ENCODE data around the gene ABTB2.
"Not testable (repeated sequence)": the region's sequence is repeated elsewhere in the genome, so short reads cannot be mapped to it uniquely, and the experiment has no call there.

ABTB2 gene

DNA sequence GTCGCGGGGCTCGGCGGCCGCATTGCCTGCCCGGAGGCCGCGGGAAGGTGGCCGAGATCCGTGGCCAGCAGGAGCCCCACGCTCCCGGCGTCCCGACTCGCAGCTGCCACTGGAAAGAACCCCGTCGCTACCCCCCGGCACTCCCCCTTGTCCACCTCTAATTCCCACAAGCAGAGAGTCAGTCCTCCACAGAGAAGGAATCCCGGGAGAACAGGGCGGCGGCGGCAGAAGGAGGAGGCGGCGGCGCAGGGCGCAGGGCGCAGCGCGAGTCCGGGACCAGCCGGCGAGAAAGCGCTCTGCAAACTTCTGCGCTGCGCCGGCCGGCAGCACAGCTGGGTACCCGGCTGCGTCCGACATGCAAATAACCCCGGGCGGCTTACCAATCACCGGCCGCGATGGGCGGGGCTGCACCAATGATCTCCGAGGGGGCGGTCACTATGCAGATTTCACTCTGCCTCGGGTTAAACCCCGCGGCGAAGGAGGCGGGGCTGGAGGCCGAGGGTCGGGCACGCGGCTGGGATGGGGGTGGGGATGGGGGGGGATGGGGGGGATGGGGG is at the start of gene ABTB2:
TSS of gene ABTB2 (minus strand) at position 310 of the 557 bp plus-strand sequence.
- DNase-seq (ENCODE audit: low read depth in 1 of 2, low spot score in 1 of 2): peak; percentile 97 to 99
- TF ChIP-seq JUND (IDR thresholded peaks at IDR 0.05; ENCODE audit: low read depth): no peak
- in situ Hi-C loops (cut with HindIII; ENCODE audit: low pct_unique_long_range_greater_than_20kb, low sequenced_read_pairs): no loop called here

DNA sequence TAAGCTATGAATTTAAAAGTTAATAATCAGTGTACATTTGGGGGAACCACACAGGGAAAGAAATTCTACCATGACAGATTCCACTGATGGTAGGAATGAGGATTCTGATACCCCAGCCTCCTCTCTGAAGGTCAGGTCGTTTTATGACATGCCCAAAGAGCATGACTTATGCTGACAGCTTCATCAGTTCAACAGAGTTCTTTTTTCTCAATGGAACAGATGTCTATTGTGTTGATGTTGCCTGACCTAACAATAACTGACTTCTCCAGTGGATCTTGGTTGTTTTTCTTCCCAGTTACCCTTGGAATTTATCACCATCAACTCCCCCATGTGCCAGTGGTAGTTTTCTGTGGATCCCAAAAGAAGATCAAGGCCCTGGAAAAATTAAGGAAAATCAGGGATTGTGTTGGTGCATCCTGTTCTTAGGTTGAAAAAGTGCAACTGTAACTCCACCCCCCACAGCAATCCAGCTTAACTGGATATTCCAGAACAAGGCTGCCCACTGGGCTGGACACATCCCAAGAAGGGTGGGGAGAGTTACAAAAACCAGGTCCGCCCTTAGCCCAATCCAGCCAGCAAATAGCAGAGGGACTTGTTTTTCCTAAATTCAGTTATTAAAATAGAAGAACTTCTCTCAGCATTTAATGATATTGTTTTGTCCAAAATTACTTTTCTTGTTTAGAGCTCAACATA is 49.5 kb upstream of the ABTB2 start:
- peak; percentile 38 to 93 for DNase-seq (ENCODE audit: low read depth in 1 of 2, low spot score in 1 of 2)
- in situ Hi-C loops (cut with HindIII; ENCODE audit: low pct_unique_long_range_greater_than_20kb, low sequenced_read_pairs): no loop called here
- no peak for TF ChIP-seq JUND (IDR thresholded peaks at IDR 0.05; ENCODE audit: low read depth)

DNA sequence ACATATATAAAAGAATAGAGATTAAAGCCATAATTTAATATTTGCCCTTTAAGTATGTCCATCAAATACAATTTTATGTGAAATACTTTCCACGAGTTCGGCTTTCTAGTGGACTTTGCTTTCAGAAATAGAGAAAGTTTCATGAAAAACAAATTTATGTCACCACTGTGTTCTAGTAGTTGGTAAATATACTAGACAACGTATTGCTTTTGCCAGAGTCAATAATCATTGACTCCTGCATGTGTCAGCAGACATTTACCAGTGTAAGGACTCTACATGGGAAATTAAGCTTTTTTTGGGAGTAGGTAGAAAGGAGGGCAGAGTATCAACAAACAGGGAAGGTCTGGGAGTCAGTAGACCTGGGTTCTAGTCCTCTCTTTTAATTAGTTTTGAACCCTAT is 48.6 kb upstream of the ABTB2 start:
- no peak for DNase-seq (ENCODE audit: low read depth in 1 of 2, low spot score in 1 of 2)
- no peak for TF ChIP-seq JUND (IDR thresholded peaks at IDR 0.05; ENCODE audit: low read depth)
- in situ Hi-C loops (cut with HindIII; ENCODE audit: low pct_unique_long_range_greater_than_20kb, low sequenced_read_pairs): no loop called here

GRCh38 chr11:34405079-34405858 is 47.5 kb upstream of the ABTB2 start:
- in situ Hi-C loops (cut with HindIII; ENCODE audit: low pct_unique_long_range_greater_than_20kb, low sequenced_read_pairs): no loop called here

GRCh38 chr11:34404280-34404679 is 46.5 kb upstream of the ABTB2 start:
- in situ Hi-C loops (cut with HindIII; ENCODE audit: low pct_unique_long_range_greater_than_20kb, low sequenced_read_pairs): no loop called here
- TF ChIP-seq JUND (IDR thresholded peaks at IDR 0.05; ENCODE audit: low read depth): no peak
- DNase-seq (ENCODE audit: low read depth in 1 of 2, low spot score in 1 of 2): no peak

More at GRCh38 chr11:34405079-34405858, 47.5 kb upstream of the ABTB2 start:
- no peak for DNase-seq (ENCODE audit: low read depth in 1 of 2, low spot score in 1 of 2)
- TF ChIP-seq JUND (IDR thresholded peaks at IDR 0.05; ENCODE audit: low read depth): no peak

DNA sequence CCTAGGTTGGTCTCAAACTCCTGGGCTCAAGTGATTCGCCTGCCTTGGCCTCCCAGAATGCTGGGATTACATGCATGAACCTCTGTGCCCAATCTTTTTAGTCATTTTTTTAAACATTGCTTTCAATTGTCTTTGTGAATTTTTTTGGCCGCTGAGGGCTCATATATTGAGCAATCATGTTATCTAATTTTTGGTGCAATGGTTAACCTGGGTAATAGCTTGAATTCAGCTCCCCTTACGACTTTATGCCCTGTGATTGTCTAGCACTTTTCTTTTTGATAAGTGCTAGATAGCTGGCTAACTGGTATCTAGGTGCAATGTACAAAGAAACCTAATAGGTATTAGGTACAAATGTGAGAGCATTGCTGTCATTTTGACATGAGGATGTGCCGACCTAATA is 45.6 kb upstream of the ABTB2 start:
- in situ Hi-C loops (cut with HindIII; ENCODE audit: low pct_unique_long_range_greater_than_20kb, low sequenced_read_pairs): no loop called here
- DNase-seq (ENCODE audit: low read depth in 1 of 2, low spot score in 1 of 2): no peak
- no peak for TF ChIP-seq JUND (IDR thresholded peaks at IDR 0.05; ENCODE audit: low read depth)

- in situ Hi-C loops (cut with HindIII; ENCODE audit: low pct_unique_long_range_greater_than_20kb, low sequenced_read_pairs): no loop called here
- no peak for TF ChIP-seq JUND (IDR thresholded peaks at IDR 0.05; ENCODE audit: low read depth)
- DNase-seq (ENCODE audit: low read depth in 1 of 2, low spot score in 1 of 2): no peak
Observed at GRCh38 chr11:34397811-34398210, 40.0 kb upstream of the ABTB2 start.

- no peak for DNase-seq (ENCODE audit: low read depth in 1 of 2, low spot score in 1 of 2)
- TF ChIP-seq JUND (IDR thresholded peaks at IDR 0.05; ENCODE audit: low read depth): no peak
- in situ Hi-C loops (cut with HindIII; ENCODE audit: low pct_unique_long_range_greater_than_20kb, low sequenced_read_pairs): no loop called here
Observed at GRCh38 chr11:34397120-34397519, 39.3 kb upstream of the ABTB2 start.

GRCh38 chr11:34395916-34396550 is 38.2 kb upstream of the ABTB2 start:
- in situ Hi-C loops (cut with HindIII; ENCODE audit: low pct_unique_long_range_greater_than_20kb, low sequenced_read_pairs): no loop called here
- peak; percentile 66 to 82 for DNase-seq (ENCODE audit: low read depth in 1 of 2, low spot score in 1 of 2)
- peak; percentile 37; the same call in 1 of the 2 replicates for TF ChIP-seq JUND (IDR thresholded peaks at IDR 0.05; ENCODE audit: low read depth)

- TF ChIP-seq JUND (IDR thresholded peaks at IDR 0.05; ENCODE audit: low read depth): no peak
- in situ Hi-C loops (cut with HindIII; ENCODE audit: low pct_unique_long_range_greater_than_20kb, low sequenced_read_pairs): no loop called here
- DNase-seq (ENCODE audit: low read depth in 1 of 2, low spot score in 1 of 2): no peak
Observed at GRCh38 chr11:34394771-34395300, 37.0 kb upstream of the ABTB2 start.

GRCh38 chr11:34387653-34388052 is 29.8 kb upstream of the ABTB2 start:
- TF ChIP-seq JUND (IDR thresholded peaks at IDR 0.05; ENCODE audit: low read depth): no peak
- in situ Hi-C loops (cut with HindIII; ENCODE audit: low pct_unique_long_range_greater_than_20kb, low sequenced_read_pairs): no loop called here
- no peak for DNase-seq (ENCODE audit: low read depth in 1 of 2, low spot score in 1 of 2)

DNA sequence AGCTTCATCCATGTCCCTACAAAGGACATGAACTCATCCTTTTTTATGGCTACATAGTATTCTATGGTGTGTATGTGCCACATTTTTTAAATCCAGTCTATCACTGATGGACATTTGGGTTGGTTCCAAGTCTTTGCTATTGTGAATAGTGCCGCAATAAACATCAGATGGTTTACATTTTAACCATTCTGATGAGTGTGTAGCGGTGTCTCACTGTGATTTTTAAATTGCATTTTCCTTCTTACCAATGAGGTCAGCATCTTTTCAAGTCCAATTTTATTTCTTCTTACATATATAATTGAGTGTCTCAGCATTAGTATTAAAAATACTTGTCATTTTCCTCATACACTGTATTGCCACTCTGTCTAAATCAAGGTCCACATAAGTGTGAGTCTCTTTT is 28.5 kb upstream of the ABTB2 start:
- DNase-seq (ENCODE audit: low read depth in 1 of 2, low spot score in 1 of 2); in situ Hi-C loops (cut with HindIII; ENCODE audit: low pct_unique_long_range_greater_than_20kb, low sequenced_read_pairs): not testable (repeated sequence)
